NCI-H2171 (cell line): ENCODE data around the gene FAXDC2.
"Not testable (repeated sequence)": the region's sequence is repeated elsewhere in the genome, so short reads cannot be mapped to it uniquely, and the experiment has no call there.

Source experiments
- DNase-seq: peaks from one replicate; lab custom pipeline; 2025; lab: John Stamatoyannopoulos, UW

The FAXDC2 gene

GRCh38 chr5:154861946-154862345, 11.5 kb upstream of the FAXDC2 start:
- no peak for DNase-seq

GRCh38 chr5:154860765-154861164, 10.4 kb upstream of the FAXDC2 start:
- no peak for DNase-seq

GRCh38 chr5:154860123-154860522, 9.7 kb upstream of the FAXDC2 start:
- DNase-seq, result no peak

GRCh38 chr5:154858972-154859871, 8.8 kb upstream of the FAXDC2 start:
- DNase-seq, result no peak

- DNase-seq, result peak; percentile 87
Observed at GRCh38 chr5:154858297-154858971, 8.0 kb upstream of the FAXDC2 start, which contains the start of gene CNOT8. Gene CNOT8 (plus strand): TSS chr5:154858627. CDS start chr5:154863279, 4,652 bp downstream.

GRCh38 chr5:154857530-154858296, 7.3 kb upstream of the FAXDC2 start:
- peak; percentile 86 for DNase-seq

- no peak for DNase-seq
Observed at GRCh38 chr5:154851351-154851750, 948 bp upstream of the FAXDC2 start.

GRCh38 chr5:154849791-154850201, 607 bp downstream of the FAXDC2 start:
- DNase-seq, result no peak

GRCh38 chr5:154849264-154849785, 1.1 kb downstream of the FAXDC2 start:
- no peak for DNase-seq

- no peak for DNase-seq
Observed at GRCh38 chr5:154844809-154845208, 5.6 kb downstream of the FAXDC2 start.

GRCh38 chr5:154842689-154843530, 7.5 kb downstream of the FAXDC2 start:
- DNase-seq, result no peak

- DNase-seq, result no peak
Observed at GRCh38 chr5:154841273-154841661, 9.1 kb downstream of the FAXDC2 start.

- no peak for DNase-seq
Observed at GRCh38 chr5:154840435-154841272, 9.7 kb downstream of the FAXDC2 start.

- no peak for DNase-seq
Observed at GRCh38 chr5:154837009-154837901, 13.1 kb downstream of the FAXDC2 start.

GRCh38 chr5:154836225-154836624, 14.2 kb downstream of the FAXDC2 start:
- no peak for DNase-seq

- not testable (repeated sequence) for DNase-seq
Observed at GRCh38 chr5:154835701-154836052, 14.7 kb downstream of the FAXDC2 start.

GRCh38 chr5:154834053-154834452, 16.4 kb downstream of the FAXDC2 start:
- DNase-seq, result no peak

- DNase-seq, result not testable (repeated sequence)
Observed at GRCh38 chr5:154832804-154833203, 17.6 kb downstream of the FAXDC2 start.

GRCh38 chr5:154831451-154831850, 19.0 kb downstream of the FAXDC2 start:
- no peak for DNase-seq
